Measurements from ENCODE around the gene HTT. TPM values are rescaled to one million over a fixed set of nuclear protein-coding genes. Genes with fewer than 3 reads are reported as not detected.

The HTT gene
- total RNA-seq, 1 donor from 2014 or later = 49.8 TPM

DNA sequence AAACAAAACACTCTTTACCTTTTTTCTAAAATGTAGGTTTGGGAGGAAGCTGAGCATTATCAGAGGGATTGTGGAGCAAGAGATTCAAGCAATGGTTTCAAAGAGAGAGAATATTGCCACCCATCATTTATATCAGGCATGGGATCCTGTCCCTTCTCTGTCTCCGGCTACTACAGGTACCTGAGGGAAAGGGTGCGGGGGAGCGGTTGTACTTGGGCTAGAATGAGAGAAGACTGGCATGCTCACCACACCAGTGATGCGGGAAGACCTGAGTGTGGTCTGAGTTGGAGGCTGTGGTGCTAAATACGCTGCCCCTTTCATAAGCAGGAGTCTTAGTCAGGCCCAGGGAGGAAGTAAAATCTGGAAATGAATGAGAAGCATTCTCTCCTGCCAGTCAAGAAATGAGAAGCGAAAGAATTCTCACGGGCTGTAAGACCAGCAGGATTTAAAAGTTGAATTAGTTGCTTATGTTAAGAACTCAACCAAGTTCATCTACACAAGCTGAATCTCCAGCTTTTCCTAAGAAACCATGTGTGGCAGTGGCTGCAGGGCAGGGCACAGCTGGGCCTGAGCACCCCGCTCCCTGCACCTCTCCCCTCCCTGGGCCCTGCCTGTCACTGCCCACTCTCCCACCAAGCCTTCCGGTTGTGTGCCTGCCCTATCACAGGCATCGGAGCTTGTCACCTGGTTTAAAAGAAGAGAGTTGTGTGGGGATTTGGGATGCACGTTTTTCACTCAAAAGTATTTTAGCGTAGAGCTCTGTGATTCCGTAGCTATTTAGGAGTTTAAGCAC is 149.7 kb downstream of the HTT start:
- Histone ChIP-seq H3K27ac (no peak overlapping the region), H3K27me3 (no peaks in the 10 kb centered on the region), H3K36me3 (peaks cover 0 to 58% of the 10 kb centered on the region in 2 donors), H3K4me3 (no peak overlapping the region), H3K9me3 (no peaks in the 10 kb centered on the region), H3K4me1 (no peaks in the 10 kb centered on the region)
- TF ChIP-seq, protein P1, sequence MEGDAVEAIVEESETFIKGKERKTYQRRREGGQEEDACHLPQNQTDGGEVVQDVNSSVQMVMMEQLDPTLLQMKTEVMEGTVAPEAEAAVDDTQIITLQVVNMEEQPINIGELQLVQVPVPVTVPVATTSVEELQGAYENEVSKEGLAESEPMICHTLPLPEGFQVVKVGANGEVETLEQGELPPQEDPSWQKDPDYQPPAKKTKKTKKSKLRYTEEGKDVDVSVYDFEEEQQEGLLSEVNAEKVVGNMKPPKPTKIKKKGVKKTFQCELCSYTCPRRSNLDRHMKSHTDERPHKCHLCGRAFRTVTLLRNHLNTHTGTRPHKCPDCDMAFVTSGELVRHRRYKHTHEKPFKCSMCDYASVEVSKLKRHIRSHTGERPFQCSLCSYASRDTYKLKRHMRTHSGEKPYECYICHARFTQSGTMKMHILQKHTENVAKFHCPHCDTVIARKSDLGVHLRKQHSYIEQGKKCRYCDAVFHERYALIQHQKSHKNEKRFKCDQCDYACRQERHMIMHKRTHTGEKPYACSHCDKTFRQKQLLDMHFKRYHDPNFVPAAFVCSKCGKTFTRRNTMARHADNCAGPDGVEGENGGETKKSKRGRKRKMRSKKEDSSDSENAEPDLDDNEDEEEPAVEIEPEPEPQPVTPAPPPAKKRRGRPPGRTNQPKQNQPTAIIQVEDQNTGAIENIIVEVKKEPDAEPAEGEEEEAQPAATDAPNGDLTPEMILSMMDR (IDR thresholded peaks at IDR 0.05) = no peak
- TF ChIP-seq POLR2AphosphoS5 (IDR thresholded peaks at IDR 0.05; ENCODE audit: insufficient read depth in 1 of 2, low read depth in 1 of 2) = no peak
- no peak for TF ChIP-seq POLR2A (IDR thresholded peaks at IDR 0.05)
- no peak for DNase-seq (ENCODE audit: extremely low spot score in 2 of 2)
- intact Hi-C loops (cut with DNase I) = no loop called here

DNA sequence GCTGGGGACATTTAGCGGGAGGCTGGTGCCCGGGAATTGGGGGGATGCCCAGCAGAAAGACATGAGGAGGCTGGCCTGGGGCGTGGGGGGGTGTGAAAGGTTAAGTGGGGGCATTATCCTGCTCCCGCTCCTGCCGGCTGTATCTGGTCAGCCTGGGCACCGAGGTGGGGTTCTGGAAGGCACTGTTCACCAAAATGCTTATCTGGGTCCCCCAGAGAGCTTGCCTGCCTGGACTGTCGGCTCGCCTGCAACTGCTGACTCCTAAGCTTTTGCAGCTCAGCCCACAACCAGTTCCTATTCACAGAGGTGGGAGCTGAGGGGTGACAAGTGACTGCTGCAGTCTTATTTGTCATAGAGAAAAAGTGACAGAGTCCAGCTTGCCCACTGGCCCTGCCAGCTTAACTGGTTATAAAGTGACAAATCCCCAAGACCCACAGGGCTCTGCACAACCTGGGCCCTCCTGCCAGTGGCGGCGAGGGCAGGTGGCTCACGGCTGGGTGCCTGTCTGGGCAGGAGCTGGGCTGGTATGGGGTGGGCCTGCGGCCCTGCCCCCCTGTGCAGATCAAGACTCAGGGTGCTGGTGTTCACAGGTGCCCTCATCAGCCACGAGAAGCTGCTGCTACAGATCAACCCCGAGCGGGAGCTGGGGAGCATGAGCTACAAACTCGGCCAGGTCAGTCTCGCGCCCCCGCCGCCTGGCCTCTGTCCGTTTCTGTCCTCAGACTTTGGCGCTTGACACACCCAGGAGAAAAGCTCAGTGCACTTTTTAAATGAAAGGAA is 150.8 kb downstream of the HTT start:
- no peaks in the 10 kb centered on the region for H3K4me1 ChIP-seq
- no peaks in the 10 kb centered on the region for H3K9me3 ChIP-seq
- TF ChIP-seq POLR2AphosphoS5 (IDR thresholded peaks at IDR 0.05; ENCODE audit: insufficient read depth in 1 of 2, low read depth in 1 of 2) (no peak), POLR2A (IDR thresholded peaks at IDR 0.05) (no peak)
- TF ChIP-seq, protein P1 (IDR thresholded peaks at IDR 0.05) = no peak
- peaks cover 0 to 58% of the 10 kb centered on the region in 2 donors for H3K36me3 ChIP-seq
- intact Hi-C loops (cut with DNase I) = no loop called here
- H3K27ac ChIP-seq = no peak overlapping the region
- DNase-seq (ENCODE audit: extremely low spot score in 2 of 2) = no peak
- H3K27me3 ChIP-seq = no peaks in the 10 kb centered on the region
- H3K4me3 ChIP-seq = no peak overlapping the region

DNA sequence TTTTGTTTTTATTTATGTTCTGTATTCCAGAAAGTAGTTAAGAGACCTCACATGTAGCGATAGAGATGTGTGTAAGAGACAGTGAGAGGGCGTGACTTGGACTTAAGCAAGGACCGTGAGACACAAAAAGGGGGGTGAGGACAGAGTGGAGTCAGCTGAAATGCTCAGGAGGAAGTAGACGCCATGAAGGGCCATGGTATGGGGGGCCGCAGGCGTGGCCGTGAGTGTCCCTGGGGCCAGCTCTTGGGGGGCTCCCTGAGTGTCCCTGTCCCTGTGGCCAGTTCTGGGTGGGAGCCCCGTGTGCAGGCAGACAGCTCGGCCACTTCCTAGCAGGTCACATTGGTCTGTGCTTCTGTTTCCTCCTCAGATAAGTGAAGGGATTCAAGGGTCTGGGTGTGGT is 151.5 kb downstream of the HTT start:
- intact Hi-C loops (cut with DNase I) = no loop called here
- Histone ChIP-seq H3K27ac (no peak overlapping the region), H3K9me3 (no peaks in the 10 kb centered on the region), H3K36me3 (peaks cover 0 to 58% of the 10 kb centered on the region in 2 donors), H3K4me1 (no peaks in the 10 kb centered on the region), H3K4me3 (no peak overlapping the region), H3K27me3 (no peaks in the 10 kb centered on the region)
- no peak for DNase-seq (ENCODE audit: extremely low spot score in 2 of 2)
- no peak for TF ChIP-seq POLR2A (IDR thresholded peaks at IDR 0.05)
- TF ChIP-seq, protein P1 (IDR thresholded peaks at IDR 0.05) = no peak
- TF ChIP-seq POLR2AphosphoS5 (IDR thresholded peaks at IDR 0.05; ENCODE audit: insufficient read depth in 1 of 2, low read depth in 1 of 2) = no peak

DNA sequence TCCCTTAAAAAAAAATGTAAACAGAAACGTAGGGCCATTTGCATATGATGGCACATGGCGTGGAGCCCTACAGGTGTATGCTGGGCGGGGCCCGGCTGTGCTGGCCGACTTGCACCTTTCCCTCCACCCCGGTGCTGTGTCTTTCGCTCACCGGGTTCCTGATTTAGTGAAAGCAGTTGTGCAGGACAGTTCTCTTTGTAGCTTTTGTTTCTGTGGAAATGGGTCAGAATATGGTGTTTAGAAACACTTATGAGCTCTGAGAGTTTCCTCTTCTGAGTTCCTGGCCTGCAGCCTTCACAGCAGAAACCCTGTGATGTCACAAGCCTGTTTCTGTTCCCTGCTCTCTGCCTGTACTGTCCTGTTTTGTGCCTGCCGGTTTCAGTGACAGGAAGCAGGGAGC is 152.0 kb downstream of the HTT start:
- no peak overlapping the region for H3K27ac ChIP-seq
- intact Hi-C loops (cut with DNase I) = no loop called here

More for the DNA sequence above, 152.0 kb downstream of the HTT start:
- Histone ChIP-seq H3K27me3 (no peaks in the 10 kb centered on the region), H3K4me1 (no peaks in the 10 kb centered on the region), H3K36me3 (peaks cover 0 to 63% of the 10 kb centered on the region in 2 donors), H3K9me3 (no peaks in the 10 kb centered on the region), H3K4me3 (no peak overlapping the region)
- TF ChIP-seq POLR2AphosphoS5 (IDR thresholded peaks at IDR 0.05; ENCODE audit: insufficient read depth in 1 of 2, low read depth in 1 of 2) (no peak), POLR2A (IDR thresholded peaks at IDR 0.05) (no peak)
- TF ChIP-seq, protein P1 (IDR thresholded peaks at IDR 0.05) = no peak
- no peak for DNase-seq (ENCODE audit: extremely low spot score in 2 of 2)
